ENCODE results near the gene STEAP3.

Gene STEAP3

GRCh38 chr2:119223521-119224390, at the start of gene STEAP3:
TSS of gene STEAP3 (plus strand) at chr2:119223834. CDS start at chr2:119231013, 7,179 bp downstream.
- peak in 7 of 10 donors; percentile 26 to 90 (median 38) for DNase-seq
- intact Hi-C loops (cut with DNase I): no loop called here

- intact Hi-C loops (cut with DNase I): loop anchor here (10.0 kb wide), 1 partner anchor 290 kb away; no protein-coding TSS in a partner anchor
- DNase-seq: peak in 7 of 10 donors; percentile 18 to 88 (median 49)
These were observed 49.2 kb upstream of the STEAP3 start for GRCh38 chr2:119174216-119174992.

GRCh38 chr2:119174993-119175347, 48.7 kb upstream of the STEAP3 start:
- intact Hi-C loops (cut with DNase I): loop anchor here (10.0 kb wide), 1 partner anchor 290 kb away; no protein-coding TSS in a partner anchor

GRCh38 chr2:119175517-119175916, 48.1 kb upstream of the STEAP3 start:
- intact Hi-C loops (cut with DNase I): loop anchor here (10.0 kb wide), 1 partner anchor 291 kb away; no protein-coding TSS in a partner anchor

More at GRCh38 chr2:119174993-119175347, 48.7 kb upstream of the STEAP3 start:
- peak in 1 of 10 donors; percentile 26 for DNase-seq

GRCh38 chr2:119177171-119177837, 46.3 kb upstream of the STEAP3 start:
- intact Hi-C loops (cut with DNase I): loop anchor here (10.0 kb wide), 1 partner anchor 293 kb away; no protein-coding TSS in a partner anchor
- peak in 2 of 10 donors; percentile 54 to 69 for DNase-seq

More at GRCh38 chr2:119175517-119175916, 48.1 kb upstream of the STEAP3 start:
- peak in 1 of 10 donors; percentile 9 for DNase-seq

GRCh38 chr2:119177838-119178190, 45.8 kb upstream of the STEAP3 start:
- DNase-seq: peak in 2 of 10 donors; percentile 24 to 32
- intact Hi-C loops (cut with DNase I): loop anchor here (10.0 kb wide), 1 partner anchor 293 kb away; no protein-coding TSS in a partner anchor

- DNase-seq: peak in 2 of 10 donors; percentile 59 to 73
- intact Hi-C loops (cut with DNase I): loop anchor here (10.0 kb wide), 1 partner anchor 294 kb away; no protein-coding TSS in a partner anchor
These were observed 44.9 kb upstream of the STEAP3 start for GRCh38 chr2:119178776-119179175.

GRCh38 chr2:119179202-119179601, 44.4 kb upstream of the STEAP3 start:
- DNase-seq: peak in 1 of 10 donors; percentile 55
- intact Hi-C loops (cut with DNase I): loop anchor here (10.0 kb wide), 1 partner anchor 294 kb away; no protein-coding TSS in a partner anchor

GRCh38 chr2:119179991-119180390, 43.6 kb upstream of the STEAP3 start:
- intact Hi-C loops (cut with DNase I): loop anchor here (10.0 kb wide), 1 partner anchor 295 kb away; no protein-coding TSS in a partner anchor
- DNase-seq: peak in 1 of 10 donors; percentile 18

GRCh38 chr2:119180892-119181291, 42.7 kb upstream of the STEAP3 start:
- intact Hi-C loops (cut with DNase I): no loop called here

GRCh38 chr2:119181391-119181790, 42.2 kb upstream of the STEAP3 start:
- DNase-seq: peak in 1 of 10 donors; percentile 77
- intact Hi-C loops (cut with DNase I): no loop called here

More at GRCh38 chr2:119180892-119181291, 42.7 kb upstream of the STEAP3 start:
- DNase-seq: peak in 1 of 10 donors; percentile 49

GRCh38 chr2:119181791-119182445, 41.7 kb upstream of the STEAP3 start:
- intact Hi-C loops (cut with DNase I): no loop called here
- peak in 1 of 10 donors; percentile 75 for DNase-seq

GRCh38 chr2:119184512-119184911, 39.1 kb upstream of the STEAP3 start:
- intact Hi-C loops (cut with DNase I): no loop called here

GRCh38 chr2:119190321-119191111, 33.1 kb upstream of the STEAP3 start:
- intact Hi-C loops (cut with DNase I): no loop called here
- no peak for DNase-seq

More at GRCh38 chr2:119184512-119184911, 39.1 kb upstream of the STEAP3 start:
- peak in 1 of 10 donors; percentile 7 for DNase-seq

- DNase-seq: peak in 1 of 10 donors; percentile 22
- intact Hi-C loops (cut with DNase I): no loop called here
These were observed 30.7 kb upstream of the STEAP3 start for GRCh38 chr2:119192893-119193292.

GRCh38 chr2:119195001-119195400, 28.6 kb upstream of the STEAP3 start:
- intact Hi-C loops (cut with DNase I): no loop called here
- DNase-seq: peak in 2 of 10 donors; percentile 11 to 41

GRCh38 chr2:119195887-119196286, 27.7 kb upstream of the STEAP3 start:
- peak in 2 of 10 donors; percentile 9 to 20 for DNase-seq
- intact Hi-C loops (cut with DNase I): no loop called here
